Measurements from ENCODE around the gene GYG1. TPM values are rescaled to one million over a fixed set of nuclear protein-coding genes. Genes with fewer than 3 reads are reported as not detected.

Gene GYG1
- total RNA-seq = 10 to 100 TPM; 14.0 to 40.3 (median 23.5) TPM

DNA sequence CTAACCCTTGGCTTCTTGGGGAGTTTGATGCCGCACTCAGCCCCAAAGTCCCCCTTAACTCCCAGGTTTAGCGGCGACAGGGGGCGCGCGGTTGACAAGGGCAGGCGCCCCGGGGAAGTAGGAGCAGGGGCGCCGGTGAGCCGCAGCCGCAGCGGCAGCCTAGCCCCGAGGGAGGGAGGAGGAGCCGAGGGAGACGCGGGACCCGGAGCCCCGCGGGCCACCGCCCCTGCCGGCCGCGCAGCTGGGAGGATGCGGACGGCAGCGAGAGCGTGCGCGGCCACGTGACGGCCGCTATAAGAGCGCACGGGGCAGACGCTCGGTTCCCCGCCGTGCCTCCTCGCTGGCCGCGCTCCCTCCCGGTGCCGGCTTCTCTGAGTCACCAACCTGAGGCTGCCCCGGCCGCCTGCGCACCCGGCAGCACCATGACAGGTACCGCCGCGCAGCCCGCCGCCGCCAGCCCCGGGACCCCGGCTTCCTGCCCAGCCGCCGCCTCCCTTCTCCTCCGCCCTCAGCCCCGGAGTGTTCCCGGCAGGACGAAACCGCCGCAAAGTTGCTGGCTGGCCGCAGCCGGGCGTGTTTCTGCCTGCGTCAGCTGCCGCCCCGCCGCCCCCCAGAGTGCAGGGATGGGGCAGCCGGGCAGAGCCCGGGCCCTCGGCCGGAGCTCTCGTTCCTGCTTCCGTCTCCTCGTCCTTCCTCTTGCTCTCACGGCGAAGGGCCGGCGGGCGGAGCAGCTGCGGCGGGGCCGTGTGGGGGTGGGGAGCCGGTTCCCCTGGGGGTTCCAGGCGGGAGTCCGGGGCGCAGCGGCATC is at the start of gene GYG1:
TSS of gene GYG1 (plus strand) at position 322 of the 808 bp plus-strand sequence. CDS start at position 423, 101 bp downstream.
- in situ Hi-C loops (cut with MboI; ENCODE audit: low pct_unique_long_range_greater_than_20kb in 2 of 9, low sequenced_read_pairs in 9 of 9, unreplicated experiment in 9 of 9) = no loop called here

DNA sequence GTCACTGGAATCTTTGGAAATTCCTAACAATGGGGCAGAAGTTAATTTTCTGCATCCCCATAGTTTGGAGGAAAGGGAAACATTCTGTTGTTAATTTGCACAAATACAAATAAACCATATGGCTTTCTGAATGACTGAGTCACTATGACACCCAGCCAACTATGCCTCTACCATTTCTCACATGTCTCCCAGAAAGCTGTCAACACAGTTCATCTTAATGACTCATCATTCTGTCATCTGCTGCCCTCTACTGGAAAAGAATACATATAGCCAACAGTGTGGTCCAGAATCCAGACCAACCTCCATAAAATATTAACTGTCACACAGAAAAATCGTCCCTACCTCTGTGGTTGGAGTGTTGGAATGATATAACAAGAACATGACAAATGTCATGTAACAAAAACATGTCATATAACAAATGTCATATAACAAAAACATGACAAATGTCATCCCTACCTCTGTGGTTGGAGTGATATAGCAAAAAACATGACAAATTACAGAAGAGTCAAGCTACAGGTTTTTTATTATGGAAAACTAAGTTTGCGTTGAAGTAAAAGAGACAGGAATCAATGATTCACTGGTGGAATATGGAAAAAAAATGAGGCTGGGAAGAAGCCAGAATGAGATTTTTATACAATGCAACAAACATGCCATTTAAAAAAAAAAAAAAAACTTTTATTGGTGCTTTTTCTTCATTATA is 47.7 kb upstream of the GYG1 start:
- 0 to 100% (median 17%) methylated on average over 1 to 2 of the region's 2 CpGs for WGBS, 10 experiments
- no peak overlapping the region for H3K27ac ChIP-seq
- in situ Hi-C loops (cut with MboI; ENCODE audit: low pct_unique_long_range_greater_than_20kb in 2 of 9, low sequenced_read_pairs in 9 of 9, unreplicated experiment in 9 of 9) = loop anchor here in 6 of 9 experiments (10.0 to 25.0 kb wide), 5 partner anchors 89 to 556 kb away; no protein-coding TSS in a partner anchor
- ATAC-seq (replicated peaks in 6 of 8) = peak; percentile 85 to 100 (median 96)
- peaks cover 0 to 4% of the 10 kb centered on the region in 2 donors for H3K4me1 ChIP-seq (replicated peaks in 1 of 2)
- no peak overlapping the region for H3K4me3 ChIP-seq

More for the DNA sequence above, at the start of gene GYG1:
- peak within 1 kb of the TSS; percentile 52 to 76 (median 64) for H3K4me3 ChIP-seq
- ATAC-seq (replicated peaks in 6 of 8) = peak; percentile 88 to 96 (median 94)
- WGBS, 10 experiments = 0 to 22% (median 2%) methylated on average over 1 to 12 of the region's 91 CpGs; no CpG with 5 or more reads in 7 of the 10 experiments
- H3K4me1 ChIP-seq (replicated peaks in 1 of 2) = no peaks in the 10 kb centered on the region
- H3K27ac ChIP-seq = peak within 1 kb of the TSS; percentile 3 to 65

GRCh38 chr3:148945116-148945515 is 46.2 kb upstream of the GYG1 start:
- no peak overlapping the region for H3K4me3 ChIP-seq
- no peak for ATAC-seq (replicated peaks in 6 of 8)
- H3K27ac ChIP-seq = no peak overlapping the region
- peaks cover 0 to 4% of the 10 kb centered on the region in 2 donors for H3K4me1 ChIP-seq (replicated peaks in 1 of 2)
- WGBS, 10 experiments = 77 to 100% (median 90%) methylated on average over 1 to 2 of the region's 2 CpGs; no CpG with 5 or more reads in 1 of the 10 experiments
- in situ Hi-C loops (cut with MboI; ENCODE audit: low pct_unique_long_range_greater_than_20kb in 2 of 9, low sequenced_read_pairs in 9 of 9, unreplicated experiment in 9 of 9) = loop anchor here in 6 of 9 experiments (10.0 to 25.0 kb wide), 5 partner anchors 90 to 558 kb away; no protein-coding TSS in a partner anchor

DNA sequence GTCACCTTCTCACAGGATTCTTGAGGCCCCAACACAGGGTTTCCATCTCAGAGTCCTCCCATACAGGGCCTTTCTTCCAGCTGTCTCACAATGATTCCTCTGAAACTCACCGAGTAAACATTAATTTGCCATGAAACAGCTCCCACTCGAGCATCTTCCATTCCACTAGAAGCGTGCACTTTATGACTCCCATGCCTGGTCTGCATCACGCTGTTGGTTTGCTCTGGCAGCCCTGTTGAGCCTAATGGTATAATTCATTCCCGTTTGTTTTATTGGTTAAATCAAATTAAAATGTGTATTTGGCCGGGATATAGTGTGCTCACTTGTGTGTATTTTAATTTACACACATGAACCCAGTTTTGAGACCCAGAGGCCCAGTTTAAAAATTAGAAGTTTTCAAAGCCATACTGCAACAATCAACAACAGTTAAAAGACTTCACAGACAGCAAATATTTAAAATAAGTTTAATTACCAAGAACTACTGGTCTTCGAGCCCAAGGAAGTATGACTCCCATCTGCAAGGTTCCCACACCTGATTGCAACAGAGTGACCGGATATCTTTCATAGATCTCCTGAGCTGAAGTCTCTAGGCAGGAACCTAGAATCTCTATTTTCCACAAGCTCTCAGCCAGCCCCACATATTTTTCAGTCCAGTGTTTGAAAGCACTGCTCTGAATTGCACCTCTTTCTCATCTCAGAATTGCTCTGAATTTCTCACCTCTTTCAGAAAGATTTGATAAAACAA is 42.3 kb upstream of the GYG1 start:
- ATAC-seq (replicated peaks in 6 of 8) = no peak
- Histone ChIP-seq H3K4me1 (replicated peaks in 1 of 2) (no peaks in the 10 kb centered on the region), H3K27ac (no peak overlapping the region), H3K4me3 (no peak overlapping the region)
- WGBS, 10 experiments = 50 to 100% (median 85%) methylated on average over 1 to 8 of the region's 8 CpGs
- in situ Hi-C loops (cut with MboI; ENCODE audit: low pct_unique_long_range_greater_than_20kb in 2 of 9, low sequenced_read_pairs in 9 of 9, unreplicated experiment in 9 of 9) = loop anchor here in 6 of 9 experiments (10.0 to 25.0 kb wide), 5 partner anchors 94 to 562 kb away; no protein-coding TSS in a partner anchor

- H3K27ac ChIP-seq = no peak overlapping the region
- WGBS, 10 experiments = 44 to 90% (median 80%) methylated on average over 1 of the region's 1 CpG; no CpG with 5 or more reads in 3 of the 10 experiments
- in situ Hi-C loops (cut with MboI; ENCODE audit: low pct_unique_long_range_greater_than_20kb in 2 of 9, low sequenced_read_pairs in 9 of 9, unreplicated experiment in 9 of 9) = loop anchor here in 6 of 9 experiments (10.0 to 25.0 kb wide), 3 partner anchors 311 to 536 kb away; no protein-coding TSS in a partner anchor
- no peak overlapping the region for H3K4me3 ChIP-seq
- peak in 1 of 8 experiments; percentile 34 for ATAC-seq (replicated peaks in 6 of 8)
- H3K4me1 ChIP-seq (replicated peaks in 1 of 2) = peaks cover 0 to 2% of the 10 kb centered on the region in 2 donors
Observed at GRCh38 chr3:148950806-148951205, 40.5 kb upstream of the GYG1 start.

DNA sequence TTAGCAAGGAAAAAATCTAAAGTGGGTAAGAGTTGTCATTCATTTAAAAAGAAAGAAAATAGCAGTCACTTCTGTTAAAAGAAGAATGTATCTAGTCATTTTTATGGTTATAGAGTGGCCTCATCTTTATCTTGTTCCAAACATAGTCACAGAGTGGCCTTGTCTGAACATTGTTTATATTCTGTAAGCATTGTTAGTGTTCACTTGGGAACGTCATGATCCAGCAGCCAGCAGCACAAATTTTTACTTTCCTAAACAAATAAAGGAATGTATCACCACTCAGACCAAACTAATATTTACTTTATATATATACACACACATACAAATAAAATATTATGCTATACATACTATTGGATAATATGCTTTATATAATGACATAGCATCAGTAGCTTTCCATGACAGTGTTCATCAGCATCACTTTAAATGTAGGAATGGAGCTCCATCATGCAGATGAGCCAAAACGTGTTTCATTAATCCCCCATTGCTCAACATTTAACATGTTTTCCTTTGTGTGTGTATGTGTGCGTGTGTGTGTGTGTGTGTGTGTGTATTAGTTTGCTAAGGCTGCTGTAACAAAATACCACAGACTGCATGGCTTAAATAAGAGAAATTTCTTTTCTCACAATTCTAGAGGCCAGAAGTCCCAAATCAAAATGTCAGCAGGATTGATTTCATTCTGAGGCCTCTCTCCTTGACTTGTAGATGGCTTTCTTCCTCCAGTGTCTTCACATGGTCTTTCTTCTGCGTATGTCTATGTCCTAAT is 39.6 kb upstream of the GYG1 start:
- ATAC-seq (replicated peaks in 6 of 8) = no peak
- H3K4me1 ChIP-seq (replicated peaks in 1 of 2) = peaks cover 0 to 2% of the 10 kb centered on the region in 2 donors
- no peak overlapping the region for H3K4me3 ChIP-seq
- 51 to 100% (median 69%) methylated on average over 1 to 4 of the region's 4 CpGs; no CpG with 5 or more reads in 2 of the 10 experiments for WGBS, 10 experiments
- in situ Hi-C loops (cut with MboI; ENCODE audit: low pct_unique_long_range_greater_than_20kb in 2 of 9, low sequenced_read_pairs in 9 of 9, unreplicated experiment in 9 of 9) = loop anchor here in 6 of 9 experiments (10.0 to 25.0 kb wide), 3 partner anchors 311 to 536 kb away; no protein-coding TSS in a partner anchor
- no peak overlapping the region for H3K27ac ChIP-seq

DNA sequence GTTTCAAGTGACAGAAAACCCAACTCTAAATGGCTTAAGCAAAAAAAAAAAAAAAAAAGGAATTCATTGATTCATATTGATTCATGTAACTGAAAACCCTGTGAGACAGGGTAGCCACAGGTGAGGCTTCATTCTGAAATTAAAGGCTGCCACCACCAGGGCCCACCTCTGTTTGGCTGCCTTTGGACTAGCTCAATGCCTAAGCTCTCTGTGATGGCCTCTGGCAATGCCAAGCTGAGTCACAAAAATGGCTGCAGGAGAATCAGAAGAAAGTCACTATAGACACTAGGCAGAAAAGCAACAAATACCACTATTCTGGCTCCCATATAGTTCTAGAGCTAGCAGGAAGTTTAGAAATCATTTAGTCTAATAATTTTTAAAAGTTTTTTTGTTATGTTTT is 38.2 kb upstream of the GYG1 start:
- in situ Hi-C loops (cut with MboI; ENCODE audit: low pct_unique_long_range_greater_than_20kb in 2 of 9, low sequenced_read_pairs in 9 of 9, unreplicated experiment in 9 of 9) = loop anchor here in 6 of 9 experiments (10.0 to 25.0 kb wide), 3 partner anchors 309 to 534 kb away; no protein-coding TSS in a partner anchor
- Histone ChIP-seq H3K4me3 (no peak overlapping the region), H3K27ac (no peak overlapping the region), H3K4me1 (replicated peaks in 1 of 2) (peaks cover 0 to 2% of the 10 kb centered on the region in 2 donors)
- ATAC-seq (replicated peaks in 6 of 8) = no peak

DNA sequence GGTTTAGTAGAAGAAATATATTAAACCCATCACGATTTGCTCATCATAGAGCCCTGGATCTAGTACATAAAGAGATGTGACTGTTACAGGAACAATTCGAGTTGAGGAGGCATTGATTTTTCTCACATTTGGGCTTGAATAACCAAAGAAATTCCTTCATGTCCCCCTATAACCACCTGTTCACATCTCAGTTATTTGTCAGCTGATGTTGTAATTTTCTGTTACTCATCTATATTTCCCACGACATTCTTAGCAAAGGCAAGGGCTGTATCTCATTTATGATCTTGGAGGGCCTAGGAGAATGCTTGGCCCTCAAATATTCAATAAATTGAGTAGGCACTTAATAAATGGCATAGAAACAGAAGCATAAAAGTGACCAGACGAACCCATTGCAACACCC is 36.4 kb upstream of the GYG1 start:
- WGBS, 10 experiments = 14 to 91% (median 64%) methylated on average over 3 to 4 of the region's 4 CpGs
- Histone ChIP-seq H3K4me1 (replicated peaks in 1 of 2) (peaks cover 0 to 2% of the 10 kb centered on the region in 2 donors), H3K27ac (no peak overlapping the region), H3K4me3 (no peak overlapping the region)
- in situ Hi-C loops (cut with MboI; ENCODE audit: low pct_unique_long_range_greater_than_20kb in 2 of 9, low sequenced_read_pairs in 9 of 9, unreplicated experiment in 9 of 9) = loop anchor here in 6 of 9 experiments (10.0 to 25.0 kb wide), 3 partner anchors 307 to 532 kb away; no protein-coding TSS in a partner anchor
- ATAC-seq (replicated peaks in 6 of 8) = no peak

DNA sequence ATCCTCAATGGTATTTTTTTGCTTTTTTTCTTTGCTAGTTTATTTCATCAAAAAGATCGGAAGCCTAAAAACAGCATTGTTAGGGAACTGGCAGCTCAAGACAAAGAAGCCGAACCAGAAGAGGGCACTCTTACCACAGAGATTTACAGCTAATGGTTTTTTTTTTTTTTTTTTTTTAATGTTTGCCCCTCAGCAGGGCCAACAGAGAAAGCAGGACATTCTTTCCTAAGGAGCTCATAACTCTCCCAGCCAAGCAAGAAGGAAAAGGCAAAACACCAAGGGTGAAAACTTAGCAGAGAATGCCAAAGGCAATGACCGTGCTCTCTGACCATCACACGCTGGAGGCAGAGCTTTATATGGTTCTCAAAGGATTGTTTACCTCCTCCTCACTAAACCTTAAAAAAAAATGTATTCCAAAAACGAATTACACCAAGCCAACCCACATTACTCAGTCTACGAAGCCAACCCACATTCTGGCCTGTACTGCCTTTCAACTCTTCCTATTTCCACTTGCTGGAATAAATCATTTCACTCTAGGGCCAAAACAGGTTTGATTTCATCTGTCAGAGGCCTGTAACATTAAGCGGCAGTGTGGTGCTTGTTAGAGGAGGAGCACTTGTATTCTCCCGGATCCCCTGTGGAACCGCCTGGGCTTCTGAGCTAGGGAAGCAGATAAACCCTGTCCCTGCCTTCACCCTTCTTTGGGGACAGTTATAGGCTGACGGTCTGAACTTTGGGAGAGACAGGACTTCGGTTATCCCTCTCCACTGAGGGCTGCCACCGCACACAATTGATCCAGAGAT is 35.6 kb upstream of the GYG1 start:
- WGBS, 10 experiments = 20 to 60% (median 36%) methylated on average over 1 to 10 of the region's 12 CpGs
- in situ Hi-C loops (cut with MboI; ENCODE audit: low pct_unique_long_range_greater_than_20kb in 2 of 9, low sequenced_read_pairs in 9 of 9, unreplicated experiment in 9 of 9) = loop anchor here in 6 of 9 experiments (10.0 to 25.0 kb wide), 3 partner anchors 307 to 532 kb away; no protein-coding TSS in a partner anchor
- peak; percentile 41 to 85 (median 63) for ATAC-seq (replicated peaks in 6 of 8)
- H3K27ac ChIP-seq = no peak overlapping the region
- peaks cover 0 to 2% of the 10 kb centered on the region in 2 donors for H3K4me1 ChIP-seq (replicated peaks in 1 of 2)
- no peak overlapping the region for H3K4me3 ChIP-seq

GRCh38 chr3:148957586-148957985 is 33.8 kb upstream of the GYG1 start:
- H3K27ac ChIP-seq = no peak overlapping the region
- ATAC-seq (replicated peaks in 6 of 8) = peak in 1 of 8 experiments; percentile 46
- in situ Hi-C loops (cut with MboI; ENCODE audit: low pct_unique_long_range_greater_than_20kb in 2 of 9, low sequenced_read_pairs in 9 of 9, unreplicated experiment in 9 of 9) = loop anchor here in 6 of 9 experiments (10.0 to 25.0 kb wide), 3 partner anchors 305 to 530 kb away; no protein-coding TSS in a partner anchor
- 14 to 100% (median 66%) methylated on average over 1 to 2 of the region's 2 CpGs; no CpG with 5 or more reads in 2 of the 10 experiments for WGBS, 10 experiments
- no peak overlapping the region for H3K4me3 ChIP-seq
- peaks cover 0 to 2% of the 10 kb centered on the region in 2 donors for H3K4me1 ChIP-seq (replicated peaks in 1 of 2)

- no peak for ATAC-seq (replicated peaks in 6 of 8)
- in situ Hi-C loops (cut with MboI; ENCODE audit: low pct_unique_long_range_greater_than_20kb in 2 of 9, low sequenced_read_pairs in 9 of 9, unreplicated experiment in 9 of 9) = loop anchor here in 6 of 9 experiments (10.0 to 25.0 kb wide), 3 partner anchors 304 to 529 kb away; no protein-coding TSS in a partner anchor
- peaks cover 0 to 2% of the 10 kb centered on the region in 2 donors for H3K4me1 ChIP-seq (replicated peaks in 1 of 2)
- H3K27ac ChIP-seq = no peak overlapping the region
- 67 to 100% (median 88%) methylated on average over 1 of the region's 1 CpG; no CpG with 5 or more reads in 5 of the 10 experiments for whole genome bisulfite sequencing, 10 experiments
- no peak overlapping the region for H3K4me3 ChIP-seq
Observed at GRCh38 chr3:148958696-148959095, 32.6 kb upstream of the GYG1 start.

Measured in motor neuron (in vitro differentiated cells).